ENCODE measurements around the gene AIP. TPM values are rescaled to one million over a fixed set of nuclear protein-coding genes. Genes with fewer than 3 reads are reported as not detected.

The AIP gene
- total RNA-seq, 1 experiment from 2014 or later: 35.6 TPM

- no CpG with 5 or more reads among the region's 7 CpGs for WGBS (ENCODE audit: extremely low coverage, insufficient read length, low lambda C conversion rate)
- Histone ChIP-seq H2AK5ac (ENCODE audit: insufficient read length, low read length) (no peak overlapping the region), H4K20me1 (ENCODE audit: control insufficient read depth, insufficient read depth, insufficient read length) (no peaks in the 10 kb centered on the region), H2BK5ac (ENCODE audit: insufficient read length, low read length) (no peak overlapping the region), H3K27ac (ENCODE audit: insufficient read length, low read depth, low read length) (no peak overlapping the region), H3K14ac (ENCODE audit: insufficient read depth, low read length) (no peak overlapping the region), H3K4ac (ENCODE audit: low read depth, low read length) (no peak overlapping the region), H3K9ac (ENCODE audit: extremely low read depth, insufficient read length, low read length) (no peak overlapping the region), H3K4me1 (ENCODE audit: insufficient read depth, low read length) (no peaks in the 10 kb centered on the region), H3K9me3 (ENCODE audit: control insufficient read depth, low read depth, low read length) (no peaks in the 10 kb centered on the region), H3K79me1 (ENCODE audit: insufficient read depth, low read depth, low read length, poor library complexity, severe bottlenecking) (no peaks in the 10 kb centered on the region), H4K5ac (ENCODE audit: insufficient read length, low read depth, low read length) (no peak overlapping the region), H3T11ph (ENCODE audit: low read length) (no peak overlapping the region), H3K23ac (ENCODE audit: insufficient read length, low read depth, low read length) (no peak overlapping the region), H4K8ac (replicated peaks; ENCODE audit: insufficient read length, low read depth, low read length) (no peak overlapping the region), H3K79me2 (ENCODE audit: insufficient read depth, low read length) (no peaks in the 10 kb centered on the region), H2BK20ac (ENCODE audit: low read depth, low read length, poor library complexity, severe bottlenecking) (no peak overlapping the region), H3K23me2 (ENCODE audit: insufficient read length, low read depth, low read length, poor library complexity, severe bottlenecking) (no peaks in the 10 kb centered on the region), H3K27me3 (ENCODE audit: insufficient read depth, low read length) (no peaks in the 10 kb centered on the region), H4K91ac (ENCODE audit: insufficient read length, low read depth, low read length) (no peak overlapping the region), H3K18ac (ENCODE audit: insufficient read length, low read depth, low read length) (no peak overlapping the region), H2BK120ac (ENCODE audit: low read depth, low read length, poor library complexity, severe bottlenecking) (no peak overlapping the region), H2AFZ (ENCODE audit: low read length) (no peak overlapping the region), H2BK15ac (ENCODE audit: low read depth, low read length) (no peak overlapping the region), H2BK12ac (ENCODE audit: insufficient read length, low read depth, low read length) (no peak overlapping the region), H3K56ac (ENCODE audit: insufficient read length, low read depth, low read length) (no peak overlapping the region), H3K4me2 (ENCODE audit: insufficient read depth, insufficient read length, low read length) (no peak overlapping the region)
- H3K4me1 Mint-ChIP-seq: 0 out of 4 replicates have a peak, but pooled peaks cover 2 to 7% of the 10 kb centered on the region in 2 experiments
- DNase-seq: no peak
- H3K4me3 Mint-ChIP-seq: no peak overlapping the region
- TF ChIP-seq CTCF (conservative IDR thresholded peaks at IDR 0.05): no peak
- peaks cover 15% of the 10 kb centered on the region for H3K27me3 Mint-ChIP-seq (ENCODE audit: low read depth)
- H3K36me3 Mint-ChIP-seq (ENCODE audit: insufficient read depth in 1 of 3, low read depth in 3 of 3): no peaks in the 10 kb centered on the region; a peak in 1 of 7 replicates
- H3K9me3 Mint-ChIP-seq: no peaks in the 10 kb centered on the region
- H3K27ac Mint-ChIP-seq: no peak overlapping the region
Measured at GRCh38 chr11:67448220-67448609, 34.6 kb upstream of the AIP start.

Data from H9 (cell line).